HL-60/S4 treated with retinoic acid at 250 ng/mL for 4 days and 3 days (cell line): ENCODE results near the gene KRT80.
"Not testable (repeated sequence)": the region's sequence is repeated elsewhere in the genome, so short reads cannot be mapped to it uniquely, and the experiment has no call there.

ENCODE experiments used
- in situ Hi-C: fragments of 300-500 bp; cut with MboI; formaldehyde crosslinking; loops from 2 replicates; pipeline ENCODE4 v1.7.0; 2022; ENCODE audit warnings: low sequenced_read_pairs

KRT80 gene

DNA sequence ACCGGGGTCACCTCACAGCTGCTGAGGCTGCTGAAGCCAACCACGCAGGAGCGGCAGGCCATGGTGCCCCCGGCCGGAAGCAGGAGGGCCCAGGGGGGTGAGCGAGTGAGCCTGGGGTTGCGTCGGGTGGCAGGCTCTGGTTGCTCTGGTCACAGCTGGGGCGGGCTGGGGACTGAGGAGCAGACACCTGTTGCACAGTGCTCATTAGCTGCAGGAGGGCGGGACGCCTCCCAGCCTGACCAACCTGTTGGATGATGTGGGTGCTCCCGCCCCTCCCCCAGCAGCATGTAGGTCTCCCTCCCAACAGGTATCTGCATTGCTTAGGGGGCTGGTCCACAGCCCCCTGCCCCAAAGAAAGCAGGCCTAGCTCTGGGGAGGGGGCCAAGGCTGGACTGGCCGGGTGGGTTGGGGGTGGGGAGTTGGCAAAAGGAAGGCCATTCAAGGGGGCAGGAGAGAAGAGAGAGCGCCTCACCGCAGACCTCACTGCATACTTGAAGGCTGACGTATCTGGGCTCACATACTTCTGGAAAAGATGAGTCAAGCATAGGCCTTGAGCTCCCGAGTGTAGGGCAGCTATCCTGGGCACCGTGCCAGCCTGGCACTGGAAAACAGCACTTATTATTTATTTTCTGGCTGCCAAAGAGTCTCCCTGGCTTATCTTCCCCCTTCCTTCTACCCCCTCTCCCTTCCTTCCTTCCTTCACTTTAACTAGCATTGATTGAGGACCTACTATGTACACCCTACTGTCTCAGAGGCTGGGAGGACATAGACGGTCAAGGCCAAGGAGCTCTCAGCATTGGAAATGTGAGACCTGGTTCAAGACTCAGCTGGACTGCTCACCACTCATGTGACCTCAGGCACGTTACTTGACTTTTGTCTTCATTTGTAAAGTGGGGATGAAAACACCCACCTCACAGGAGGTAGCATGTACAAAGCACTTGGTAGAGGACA, at the start of gene KRT80:
Gene KRT80, minus strand, starts transcription at position 174 of the 951 bp plus-strand sequence. Its CDS starts 112 bp downstream, at position 62.
- in situ Hi-C loops, result no loop called here

DNA sequence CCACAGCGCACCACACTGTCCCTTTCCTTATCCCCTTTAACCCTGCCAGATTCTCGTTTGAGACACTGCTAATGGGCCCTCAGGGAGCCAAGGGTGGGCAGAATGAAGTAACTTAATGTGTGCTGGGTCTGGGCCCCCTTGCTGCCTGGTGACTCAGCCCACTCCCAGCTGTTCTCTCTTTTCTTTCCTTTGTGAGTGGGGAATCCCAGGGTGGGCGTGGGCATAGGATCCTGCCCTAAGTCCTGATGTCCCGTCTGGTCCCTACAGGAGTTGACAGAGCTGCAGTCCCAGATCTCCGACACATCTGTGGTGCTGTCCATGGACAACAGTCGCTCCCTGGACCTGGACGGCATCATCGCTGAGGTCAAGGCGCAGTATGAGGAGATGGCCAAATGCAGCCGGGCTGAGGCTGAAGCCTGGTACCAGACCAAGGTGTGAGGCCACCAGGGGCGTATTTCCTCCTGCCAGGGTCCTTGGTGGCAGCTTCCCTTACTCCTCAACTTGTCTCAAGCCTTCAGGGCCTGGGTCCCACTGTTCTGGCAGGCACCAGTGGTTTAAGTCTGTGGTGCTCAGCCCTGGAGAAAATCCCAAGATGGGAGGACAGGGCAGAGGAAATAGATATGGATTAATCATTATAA, 49.5 kb upstream of the KRT80 start:
- in situ Hi-C loops, result no loop called here

DNA sequence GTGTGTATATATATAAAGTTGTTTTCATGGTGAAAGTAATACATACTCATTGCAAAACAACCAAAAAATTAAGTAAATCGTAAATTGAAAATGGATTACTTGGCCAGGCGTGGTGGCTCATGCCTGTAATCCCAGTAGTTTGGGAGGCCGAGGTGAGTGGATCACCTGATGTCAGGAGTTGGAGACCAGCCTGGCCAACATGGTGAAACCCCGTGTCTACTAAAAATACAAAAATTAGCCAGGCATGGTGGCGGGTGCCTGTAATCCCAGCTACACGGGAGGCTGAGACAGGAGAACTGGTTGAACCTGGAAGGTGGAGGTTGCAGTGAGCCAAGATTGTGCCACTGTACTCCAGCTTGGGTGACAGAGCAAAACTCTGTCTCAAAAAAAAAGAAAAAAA, 48.4 kb upstream of the KRT80 start:
- in situ Hi-C loops, result not testable (repeated sequence)

DNA sequence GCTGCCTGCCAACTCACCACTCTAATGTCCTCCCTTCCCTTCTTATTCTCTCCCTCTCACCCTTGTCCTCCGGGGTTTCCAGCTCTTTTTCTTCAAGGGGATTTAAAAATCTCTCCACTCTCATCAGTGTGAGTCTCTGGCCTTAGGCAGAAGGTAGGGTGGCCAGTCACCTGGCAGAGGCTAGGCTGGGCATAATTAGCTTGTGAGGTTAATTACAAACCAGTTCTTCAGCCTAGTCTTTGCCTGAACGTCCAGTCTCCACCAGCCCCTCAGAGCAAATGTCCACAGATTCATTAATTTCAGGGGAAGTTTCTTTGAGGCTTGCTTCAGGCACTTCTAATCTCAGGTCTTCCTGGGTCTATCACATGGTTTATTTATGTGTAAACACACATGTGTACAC, 48.0 kb upstream of the KRT80 start:
- in situ Hi-C loops, result no loop called here

DNA sequence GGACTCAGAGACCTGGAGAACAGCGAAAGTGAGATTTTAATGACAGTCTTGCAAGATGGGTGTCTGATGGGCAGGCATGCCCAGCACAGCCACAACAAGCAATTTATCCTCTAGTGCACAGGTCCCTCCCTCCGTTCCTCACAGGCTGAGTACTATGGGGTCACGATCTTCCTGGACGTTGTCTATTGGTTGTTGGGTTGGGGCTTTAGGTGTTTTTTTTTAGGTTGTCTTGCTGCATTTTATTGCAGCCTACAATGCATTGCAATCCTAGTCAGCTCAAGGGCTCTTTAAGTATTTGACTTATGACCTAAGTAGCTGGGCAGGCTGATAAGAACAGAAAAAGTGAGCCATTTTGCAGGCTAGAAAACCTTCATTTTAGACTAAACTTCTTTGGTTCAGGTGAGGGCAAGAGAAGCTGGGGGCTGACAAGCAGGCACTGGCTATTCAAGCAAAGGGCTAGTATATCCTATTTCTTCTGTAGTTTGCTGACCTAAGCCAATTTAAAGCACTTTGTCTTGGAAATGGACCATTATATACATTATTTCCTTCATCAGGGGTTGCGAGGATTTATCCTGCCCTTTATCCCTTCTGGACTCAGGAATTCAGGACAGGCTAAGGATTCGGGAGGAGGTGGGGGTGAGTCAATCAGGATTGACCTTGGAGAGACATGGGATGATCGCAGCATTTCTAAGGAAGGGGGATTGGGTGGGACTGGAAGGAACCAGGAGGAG, 47.3 kb upstream of the KRT80 start:
- in situ Hi-C loops, result no loop called here

DNA sequence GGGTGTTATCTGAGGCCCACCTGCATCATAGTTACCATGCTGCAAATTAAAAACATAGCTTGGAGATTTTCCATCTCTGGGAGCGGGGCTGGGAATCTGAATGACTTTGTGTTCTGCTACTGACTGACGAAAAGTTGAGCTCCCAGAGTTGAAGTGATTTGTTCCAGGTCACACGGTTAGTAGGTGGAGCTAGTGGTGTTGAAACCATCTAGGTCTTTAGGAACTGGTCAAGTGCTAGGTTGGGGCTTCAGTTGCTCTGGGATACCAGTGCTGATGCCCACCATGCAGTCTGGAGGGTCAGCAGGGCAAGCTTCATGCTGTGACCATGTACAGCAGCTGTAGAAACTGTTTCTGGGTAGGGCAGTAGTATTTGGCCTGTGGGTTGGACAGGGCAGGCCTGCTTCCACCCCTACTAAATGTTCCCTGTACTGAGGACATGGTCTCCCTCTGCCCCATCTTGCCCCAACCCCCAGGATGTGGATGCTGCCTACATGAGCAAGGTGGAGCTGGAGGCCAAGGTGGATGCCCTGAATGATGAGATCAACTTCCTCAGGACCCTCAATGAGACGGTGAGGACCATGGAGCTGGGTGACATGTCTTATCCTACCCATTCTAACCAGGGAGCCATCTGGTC, 46.5 kb upstream of the KRT80 start:
- in situ Hi-C loops, result no loop called here

DNA sequence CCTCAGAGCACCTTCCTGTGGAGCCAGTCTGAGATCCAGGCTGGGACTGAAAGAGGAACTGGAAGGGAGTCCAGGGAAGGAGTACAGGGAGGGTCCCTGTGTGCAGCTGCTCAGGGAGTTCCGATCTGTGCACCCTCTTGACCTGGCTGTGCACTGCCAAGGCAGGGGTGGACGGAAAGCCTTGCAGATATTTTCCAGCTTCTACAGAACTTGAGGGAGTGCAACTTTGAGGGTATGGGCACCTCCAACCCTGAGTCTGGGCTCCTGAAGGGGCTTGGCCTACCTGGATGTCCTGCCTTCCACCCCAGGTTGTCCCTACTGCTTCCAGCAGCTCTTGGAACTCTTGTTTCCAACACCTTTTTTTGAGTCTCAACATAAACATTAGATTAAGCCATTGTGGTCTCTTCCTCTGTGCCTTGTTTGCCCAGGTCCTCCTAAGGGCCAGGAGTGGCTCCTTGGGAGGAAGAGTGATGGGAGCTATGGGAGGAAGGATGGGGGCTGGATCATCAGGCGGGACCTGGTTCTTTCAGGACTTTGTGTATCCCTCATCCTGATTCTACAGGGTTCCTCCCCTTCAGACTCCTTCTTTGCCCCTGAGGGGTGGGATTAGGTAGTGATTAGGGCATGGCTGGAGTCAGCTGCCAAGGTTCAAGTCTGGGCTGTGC, 44.7 kb upstream of the KRT80 start:
- in situ Hi-C loops, result no loop called here

DNA sequence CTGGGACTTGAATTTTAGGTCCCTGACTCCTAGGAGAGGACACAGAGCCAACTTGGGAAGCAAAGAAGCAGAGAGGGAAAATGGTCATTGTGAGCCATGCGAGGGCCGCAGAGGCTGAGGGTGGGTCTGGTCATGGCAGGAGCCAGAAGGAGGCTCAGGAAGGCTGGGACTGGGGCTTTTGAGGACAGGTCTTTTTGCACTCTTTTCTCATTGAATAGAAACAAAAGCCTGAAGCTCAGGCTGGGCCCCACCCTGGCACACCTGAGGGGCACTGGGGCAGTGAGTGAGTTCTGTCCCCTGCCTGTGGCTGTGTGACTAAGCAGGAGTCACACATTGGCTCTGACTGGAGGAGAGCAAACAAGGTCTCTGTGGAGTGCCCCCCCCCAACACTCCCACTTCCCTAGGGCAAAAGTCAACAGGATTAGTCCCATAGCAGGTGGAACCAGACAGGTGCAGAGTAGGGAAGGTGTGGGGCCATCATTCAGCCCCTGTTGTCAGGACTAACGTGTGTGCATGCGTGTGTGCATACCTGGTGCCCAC, 44.1 kb upstream of the KRT80 start:
- in situ Hi-C loops, result no loop called here

DNA sequence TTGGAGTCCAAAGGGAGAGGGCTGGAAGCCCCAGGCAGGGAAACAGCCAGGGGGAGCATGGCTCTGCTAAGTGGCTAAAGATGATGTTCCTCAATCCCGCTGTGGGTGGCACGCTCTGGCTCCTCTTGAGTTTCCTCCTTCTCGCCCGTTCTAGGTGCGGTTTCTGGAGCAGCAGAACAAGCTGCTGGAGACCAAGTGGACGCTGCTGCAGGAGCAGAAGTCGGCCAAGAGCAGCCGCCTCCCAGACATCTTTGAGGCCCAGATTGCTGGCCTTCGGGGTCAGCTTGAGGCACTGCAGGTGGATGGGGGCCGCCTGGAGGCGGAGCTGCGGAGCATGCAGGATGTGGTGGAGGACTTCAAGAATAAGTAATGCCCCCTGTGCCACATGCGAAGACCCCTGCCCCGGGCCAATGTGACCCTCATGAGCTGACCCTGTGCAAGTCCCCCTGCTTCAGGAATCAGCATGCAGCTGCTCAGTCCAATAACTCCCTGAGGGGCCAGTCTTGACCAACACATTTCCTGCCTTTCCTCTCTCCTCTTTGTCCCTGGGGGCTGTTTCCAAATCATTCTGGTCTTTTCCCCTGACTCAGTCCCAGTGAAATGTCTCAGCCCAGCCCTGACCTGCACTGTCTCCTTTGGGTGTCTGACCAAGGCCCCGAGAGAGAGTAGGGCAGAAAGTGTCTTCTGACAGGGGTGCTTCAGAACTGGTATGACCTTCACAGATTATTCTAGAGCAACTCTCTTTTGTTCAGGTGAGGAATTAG, 43.4 kb upstream of the KRT80 start:
- in situ Hi-C loops, result no loop called here

DNA sequence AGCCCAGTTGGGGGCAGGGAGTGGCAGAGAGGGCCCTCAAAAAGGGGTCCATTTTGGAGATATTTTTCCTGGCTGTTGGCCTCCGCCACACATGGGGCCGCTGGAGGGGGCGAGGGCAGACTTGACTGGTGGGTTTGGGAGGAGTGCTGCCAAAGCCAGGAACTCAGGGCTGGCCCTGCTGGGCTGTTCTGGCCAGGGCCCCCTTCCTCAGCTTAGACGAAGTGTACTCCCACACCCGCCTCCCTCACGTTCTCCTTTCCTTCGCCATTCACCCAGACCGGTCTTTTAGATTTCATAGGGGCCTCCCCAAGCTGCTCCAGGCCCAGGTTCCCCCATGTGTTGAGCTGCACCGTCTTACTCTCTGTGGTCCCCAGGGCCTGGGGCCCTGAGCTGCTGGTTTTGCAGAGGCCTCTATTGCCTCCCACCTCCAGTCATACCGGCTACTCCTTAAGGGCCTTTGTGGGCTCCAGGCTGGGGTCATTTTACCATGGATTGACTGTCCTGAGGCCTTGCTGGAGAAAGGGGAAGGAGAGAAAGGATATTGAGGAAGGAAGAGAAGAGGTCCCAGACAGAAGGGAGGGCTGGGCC, 42.5 kb upstream of the KRT80 start:
- in situ Hi-C loops, result no loop called here

DNA sequence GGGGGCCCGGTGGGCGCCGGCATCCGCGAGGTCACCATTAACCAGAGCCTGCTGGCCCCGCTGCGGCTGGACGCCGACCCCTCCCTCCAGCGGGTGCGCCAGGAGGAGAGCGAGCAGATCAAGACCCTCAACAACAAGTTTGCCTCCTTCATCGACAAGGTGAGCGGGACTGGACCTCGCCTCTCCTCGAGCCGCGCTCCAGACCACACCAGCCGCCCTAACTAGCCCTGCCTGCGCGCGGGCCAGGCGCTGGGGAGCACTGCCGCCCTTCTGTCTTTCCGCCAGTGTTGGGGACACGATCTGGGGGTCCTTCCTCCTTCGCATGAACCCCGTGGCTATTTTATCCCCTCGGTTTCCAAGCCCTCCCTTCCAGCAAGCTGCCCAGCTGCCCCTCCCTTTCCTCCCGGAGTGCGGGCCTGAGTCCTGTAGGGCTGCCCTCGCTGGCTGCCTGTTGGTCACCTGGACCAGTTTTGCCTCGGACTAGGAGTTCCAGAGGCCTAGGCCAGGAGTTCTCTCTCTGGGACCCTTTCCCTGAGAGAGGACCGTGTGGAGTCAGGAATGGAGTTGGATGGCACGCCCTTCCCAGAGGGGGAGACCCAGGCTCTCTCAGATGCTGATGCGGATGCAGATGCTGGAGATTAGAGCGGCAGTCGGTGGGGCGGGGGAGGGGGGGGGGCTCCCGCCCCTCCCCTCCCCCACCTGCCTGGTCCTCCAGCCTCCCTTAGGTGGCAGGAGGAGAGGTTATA, 41.8 kb upstream of the KRT80 start:
- in situ Hi-C loops, result no loop called here

DNA sequence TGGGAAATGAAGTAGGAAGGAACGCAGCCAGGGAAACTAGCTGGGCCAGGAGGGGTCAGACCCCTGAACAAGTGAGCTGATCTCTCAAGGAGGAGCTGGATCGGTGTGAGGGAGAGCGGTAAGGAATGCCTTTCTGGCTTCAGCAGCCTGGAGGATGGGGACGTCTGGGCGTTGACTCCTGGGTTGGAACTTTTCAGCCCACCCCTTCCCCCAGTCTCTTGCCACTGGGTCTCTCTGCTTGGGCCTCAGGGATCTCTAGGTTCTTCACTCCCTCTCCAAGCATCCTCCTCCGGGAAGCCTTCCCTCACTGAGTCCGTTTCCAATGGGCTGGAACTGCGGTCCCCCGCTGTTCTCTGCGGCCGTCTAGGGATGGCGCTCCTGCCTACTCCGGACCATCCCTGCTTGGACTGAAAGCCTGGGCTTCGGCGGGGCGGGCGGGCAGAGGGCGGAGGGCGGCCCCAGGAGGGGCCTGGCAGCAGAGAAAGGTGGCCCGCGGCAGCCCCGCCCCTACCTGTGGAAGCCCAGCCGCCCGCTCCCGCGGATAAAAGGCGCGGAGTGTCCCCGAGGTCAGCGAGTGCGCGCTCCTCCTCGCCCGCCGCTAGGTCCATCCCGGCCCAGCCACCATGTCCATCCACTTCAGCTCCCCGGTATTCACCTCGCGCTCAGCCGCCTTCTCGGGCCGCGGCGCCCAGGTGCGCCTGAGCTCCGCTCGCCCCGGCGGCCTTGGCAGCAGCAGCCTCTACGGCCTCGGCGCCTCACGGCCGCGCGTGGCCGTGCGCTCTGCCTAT, 41.1 kb upstream of the KRT80 start, which contains the start of gene KRT7:
Gene KRT7, plus strand, starts transcription at position 570 of the 788 bp plus-strand sequence. Its CDS starts 54 bp downstream, at position 624.
- in situ Hi-C loops, result no loop called here

DNA sequence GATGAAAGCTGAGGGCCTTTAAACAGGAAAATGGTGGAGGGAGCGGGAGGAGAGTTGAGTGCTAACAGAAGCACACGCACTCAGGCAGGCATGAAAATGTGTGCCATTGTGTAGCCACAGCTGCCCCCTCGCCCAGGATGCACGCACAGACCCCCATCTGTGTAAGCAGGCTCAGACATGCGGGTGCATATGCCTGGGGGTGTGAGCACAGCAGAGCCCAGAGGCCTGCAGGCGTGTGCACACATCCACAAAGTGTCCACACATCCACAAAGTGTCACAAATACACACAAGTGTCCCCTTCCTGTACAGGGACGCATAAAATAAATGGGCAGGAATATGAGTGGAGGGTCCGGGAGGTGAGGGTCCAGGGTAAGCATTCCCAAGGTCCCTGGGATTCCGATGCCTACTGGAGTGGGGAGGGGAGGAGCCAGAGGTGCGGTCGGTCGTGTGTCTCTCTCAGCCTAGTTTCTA, 40.4 kb upstream of the KRT80 start:
- in situ Hi-C loops, result no loop called here

DNA sequence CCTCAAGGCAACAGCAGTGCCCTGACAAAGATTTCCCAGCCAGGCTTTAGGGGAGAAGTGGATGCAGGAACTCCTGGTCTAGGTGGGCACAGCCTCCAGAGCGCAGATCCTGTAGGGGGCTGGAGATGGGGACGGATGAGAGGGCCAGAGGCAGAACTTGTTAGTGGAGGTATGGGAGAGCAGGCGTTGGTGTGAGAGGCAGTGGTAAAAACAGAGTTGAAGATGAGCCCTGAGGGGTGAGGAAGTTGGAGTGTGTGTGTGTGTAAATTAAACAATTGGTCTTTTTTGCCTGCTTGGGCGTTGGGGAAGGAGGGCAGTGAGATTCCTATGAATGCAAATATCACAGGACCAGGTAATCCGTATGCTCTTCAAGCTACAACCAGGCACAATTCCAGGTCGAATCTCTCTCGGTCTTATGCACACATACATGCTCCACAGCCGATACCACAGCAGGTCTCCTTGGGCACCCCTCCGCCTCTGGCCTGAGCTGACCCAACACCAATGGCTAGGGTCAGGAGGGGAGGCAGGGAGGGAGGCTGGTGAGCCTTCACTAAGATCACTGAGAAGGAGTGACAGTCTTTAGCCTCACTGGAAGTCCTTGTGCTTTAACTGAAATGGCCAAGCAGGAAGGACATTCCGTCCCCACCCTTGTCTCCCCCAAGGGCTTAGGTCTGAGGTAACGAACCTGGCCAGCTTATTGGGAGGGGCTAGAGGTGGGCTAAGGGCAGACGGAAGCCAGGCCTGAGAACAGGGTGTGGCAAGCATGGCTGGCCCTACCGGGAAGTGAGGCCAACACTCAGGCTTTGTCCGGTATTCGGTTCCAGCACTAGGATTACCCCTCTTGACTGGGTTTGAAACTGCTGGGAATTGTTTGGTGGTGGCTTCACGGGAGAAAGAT, 39.7 kb upstream of the KRT80 start:
- in situ Hi-C loops, result no loop called here

DNA sequence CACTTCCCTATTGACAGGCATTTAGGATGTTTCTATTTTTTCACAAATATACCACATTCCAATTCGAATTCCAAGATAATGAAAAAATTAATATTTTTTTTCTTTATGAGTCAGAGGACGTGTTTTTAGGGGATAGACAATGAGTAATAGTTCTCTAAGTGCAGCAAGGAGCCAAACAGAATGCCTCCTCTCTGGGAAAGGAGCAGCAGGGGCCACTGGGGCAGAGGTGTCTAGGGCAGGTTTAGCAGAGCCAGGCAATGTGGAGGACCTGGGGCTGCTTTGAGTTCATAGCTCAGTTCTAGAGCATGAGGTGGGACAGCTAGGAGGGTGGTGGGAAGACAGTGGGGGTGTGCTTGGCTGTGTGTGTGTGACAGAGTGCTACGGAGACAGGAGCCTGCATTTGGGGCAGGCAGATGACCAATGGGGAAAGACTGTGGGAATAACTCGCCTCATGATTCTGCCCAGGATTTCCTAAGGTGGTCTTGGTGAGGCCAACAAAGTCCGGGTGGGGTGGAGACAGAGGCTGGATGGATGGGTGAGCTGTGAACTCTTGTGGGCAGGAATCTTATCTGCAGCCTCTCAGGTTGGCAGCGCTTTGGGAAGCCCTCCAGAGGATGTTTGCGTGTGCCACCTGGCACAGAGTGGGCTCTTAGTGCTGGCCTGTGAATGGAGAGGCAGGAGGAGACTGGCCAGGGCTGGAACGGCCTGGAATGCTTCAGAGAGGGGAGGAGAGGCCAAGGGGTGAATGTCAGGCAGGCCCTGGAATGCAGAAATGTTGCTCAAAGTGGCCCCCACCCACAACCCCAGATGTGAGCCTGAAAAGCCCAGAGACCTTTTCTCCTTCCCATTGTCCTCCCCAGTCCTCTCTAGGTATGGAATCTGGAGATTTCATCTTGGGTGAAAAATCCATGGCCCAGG, 38.8 kb upstream of the KRT80 start:
- in situ Hi-C loops, result no loop called here
